Astrocyte (in vitro differentiated cells and primary cell): Measurements from ENCODE around the gene UCN.
"Not testable (repeated sequence)": the region's sequence is repeated elsewhere in the genome, so short reads cannot be mapped to it uniquely, and the experiment has no call there.

ENCODE experiments used
- EZH2 ChIP-seq: IDR thresholded peaks from 2 replicates; pipeline ENCODE4 v1.6.1; 2012; ENCODE audit warnings: mild to moderate bottlenecking, low read length, inconsistent platforms; ENCODE audit not compliant: insufficient read depth
- TF ChIP-seq, protein P1 (sequence below): IDR thresholded peaks from 2 replicates; pipeline ENCODE4 v1.5.1; 2011; ENCODE audit warnings: low read depth, mild to moderate bottlenecking, inconsistent platforms, low read length, moderate library complexity; ENCODE audit not compliant: insufficient read depth

DNA sequence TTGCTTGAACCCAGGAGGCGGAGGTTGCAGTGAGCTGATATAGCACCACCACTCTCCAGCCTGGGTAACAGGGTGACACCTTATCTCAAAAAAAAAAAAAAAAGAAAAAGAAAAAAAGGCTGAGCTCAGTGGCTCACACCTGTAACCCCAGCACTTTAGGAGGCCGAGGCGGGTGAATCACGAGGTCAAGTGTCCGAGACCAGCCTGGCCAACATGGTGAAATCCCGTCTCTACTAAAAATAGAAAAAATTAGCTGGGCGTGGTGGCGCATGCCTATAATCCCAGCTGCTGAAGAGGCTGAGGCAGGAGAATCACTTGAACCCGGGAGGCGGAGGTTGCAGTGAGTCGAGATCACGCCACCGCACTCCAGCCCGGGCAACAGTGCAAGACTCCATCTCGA, 11.6 kb upstream of the UCN start:
- TF ChIP-seq EZH2 = not testable (repeated sequence)
- TF ChIP-seq, protein P1, sequence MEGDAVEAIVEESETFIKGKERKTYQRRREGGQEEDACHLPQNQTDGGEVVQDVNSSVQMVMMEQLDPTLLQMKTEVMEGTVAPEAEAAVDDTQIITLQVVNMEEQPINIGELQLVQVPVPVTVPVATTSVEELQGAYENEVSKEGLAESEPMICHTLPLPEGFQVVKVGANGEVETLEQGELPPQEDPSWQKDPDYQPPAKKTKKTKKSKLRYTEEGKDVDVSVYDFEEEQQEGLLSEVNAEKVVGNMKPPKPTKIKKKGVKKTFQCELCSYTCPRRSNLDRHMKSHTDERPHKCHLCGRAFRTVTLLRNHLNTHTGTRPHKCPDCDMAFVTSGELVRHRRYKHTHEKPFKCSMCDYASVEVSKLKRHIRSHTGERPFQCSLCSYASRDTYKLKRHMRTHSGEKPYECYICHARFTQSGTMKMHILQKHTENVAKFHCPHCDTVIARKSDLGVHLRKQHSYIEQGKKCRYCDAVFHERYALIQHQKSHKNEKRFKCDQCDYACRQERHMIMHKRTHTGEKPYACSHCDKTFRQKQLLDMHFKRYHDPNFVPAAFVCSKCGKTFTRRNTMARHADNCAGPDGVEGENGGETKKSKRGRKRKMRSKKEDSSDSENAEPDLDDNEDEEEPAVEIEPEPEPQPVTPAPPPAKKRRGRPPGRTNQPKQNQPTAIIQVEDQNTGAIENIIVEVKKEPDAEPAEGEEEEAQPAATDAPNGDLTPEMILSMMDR = not testable (repeated sequence)
